Germinal center (tissue), 1 donor: ENCODE measurements around the gene PYCR2.
A peak's percentile ranks its signal among the peaks of the same experiment; 100 is the strongest.

ENCODE experiments used
- DNase-seq: peaks from one replicate; pipeline ENCODE4 v3.0.0; 2012; ENCODE audit warnings: mixed read lengths, low spot score

The PYCR2 gene

DNA sequence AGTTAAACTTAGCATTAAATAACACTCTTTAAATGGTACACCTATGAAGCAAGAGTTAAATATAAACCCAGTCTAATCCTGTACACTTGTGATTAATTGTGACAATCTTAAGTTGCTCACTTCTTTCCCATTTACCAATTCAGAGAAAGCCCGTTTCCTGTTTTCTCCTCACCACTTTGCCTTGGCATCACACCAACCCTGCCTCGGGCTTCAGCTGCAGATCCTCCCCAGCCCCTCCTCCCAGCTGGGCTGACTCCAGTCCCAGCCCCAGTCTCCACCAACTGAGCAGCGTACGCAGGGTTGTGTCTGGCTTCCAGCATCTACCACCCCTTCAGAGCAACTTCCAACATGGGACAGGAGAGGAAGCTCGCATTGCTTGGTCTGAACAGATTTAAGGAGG, 4.1 kb downstream of the PYCR2 start:
- DNase-seq, result no peak

DNA sequence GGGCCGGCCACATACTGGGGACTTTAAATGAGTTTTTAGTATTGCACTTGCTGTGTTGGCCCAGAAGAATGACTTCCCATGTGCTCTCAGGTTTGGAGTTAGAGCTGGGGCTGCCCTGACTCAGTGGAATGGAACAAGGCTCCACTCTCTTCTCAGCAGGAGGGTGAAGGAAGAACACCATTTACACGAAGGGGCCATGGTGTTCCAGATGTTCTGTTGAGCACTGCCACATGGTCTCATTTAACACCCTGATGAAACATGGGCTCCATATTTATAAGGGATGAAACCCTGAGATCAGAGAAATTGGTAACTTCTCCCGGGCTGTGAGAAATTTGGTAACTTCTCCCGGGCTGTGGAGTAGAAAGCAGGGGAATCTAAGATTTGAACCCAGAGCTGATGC, 5.8 kb downstream of the PYCR2 start:
- DNase-seq, result no peak

DNA sequence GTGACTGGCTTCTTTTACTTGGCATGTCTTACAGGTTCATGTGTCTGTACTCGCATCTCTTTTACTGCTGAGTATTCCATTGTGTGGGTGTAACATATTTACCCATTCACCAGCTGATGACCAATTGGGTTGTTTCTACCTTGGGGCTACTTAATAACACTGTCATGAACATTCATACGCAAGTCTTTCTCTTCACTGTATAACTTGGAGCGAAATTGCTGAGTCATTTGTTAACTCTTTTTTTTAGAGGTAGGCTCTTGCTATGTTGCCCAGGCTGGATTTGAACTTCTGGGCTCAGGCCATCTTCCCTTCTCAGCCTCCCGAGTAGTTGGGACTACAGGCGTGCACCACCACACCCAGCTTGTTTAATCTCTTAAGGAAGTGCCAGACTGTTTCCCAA, 6.5 kb downstream of the PYCR2 start:
- DNase-seq, result no peak

DNA sequence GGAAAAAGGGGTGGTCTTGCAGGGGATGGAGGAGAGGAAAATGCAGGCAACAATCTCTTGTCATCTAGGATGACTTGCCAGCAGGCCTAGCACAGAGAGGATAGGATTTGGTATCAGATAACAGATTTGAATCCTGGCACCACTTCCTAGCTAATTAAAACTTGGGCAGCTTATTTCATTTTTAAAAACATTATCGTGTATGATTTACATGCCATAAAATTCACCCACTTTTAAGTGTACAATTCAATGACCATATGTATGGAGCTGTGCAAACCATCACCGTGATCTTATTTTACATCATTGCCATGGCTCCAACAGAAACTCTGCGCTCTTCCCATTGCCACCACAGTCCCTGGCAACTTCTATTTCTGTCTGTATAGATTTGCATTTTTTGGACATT, 6.9 kb downstream of the PYCR2 start:
- DNase-seq, result no peak

DNA sequence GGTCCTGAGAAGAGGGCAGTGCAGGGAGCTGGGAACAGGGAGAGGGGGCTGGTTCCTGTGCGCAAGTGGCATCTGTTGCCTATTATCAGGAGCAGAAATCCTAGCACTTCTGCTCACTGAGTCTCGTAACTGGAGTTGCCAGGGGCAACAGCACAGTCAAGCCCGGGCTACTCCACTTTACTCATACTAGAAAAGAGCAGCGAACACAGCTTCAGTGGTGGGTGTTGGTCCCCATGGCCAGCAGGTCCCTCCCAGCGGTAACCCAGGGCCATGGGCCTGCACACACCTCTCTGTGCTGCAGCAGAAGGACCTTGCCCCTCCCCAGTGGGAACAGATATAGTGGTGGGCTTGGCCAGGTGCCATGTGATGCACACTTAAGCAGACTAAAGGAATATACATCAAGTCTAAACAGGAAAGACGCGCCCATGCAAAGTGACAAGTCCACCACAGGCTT, 8.5 kb downstream of the PYCR2 start:
- no peak for DNase-seq

DNA sequence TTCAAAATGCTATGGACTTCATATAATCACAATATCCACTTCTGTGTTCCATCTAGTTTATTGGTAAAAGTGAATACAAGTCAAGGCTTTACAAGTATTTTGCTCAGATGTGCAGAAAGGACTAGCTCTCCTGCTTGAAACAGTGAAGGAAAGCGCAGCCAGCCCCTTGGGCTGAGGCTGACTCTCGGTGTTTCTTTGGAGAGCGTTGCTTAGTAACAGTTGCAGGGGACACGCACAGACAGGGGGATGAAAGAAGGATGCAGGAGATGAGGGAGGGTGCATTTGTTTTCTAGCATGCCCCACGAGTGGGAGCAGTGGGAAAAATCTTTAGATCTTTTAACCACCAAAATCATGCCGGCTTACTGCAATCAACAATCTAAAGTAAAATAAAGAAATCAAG, 9.1 kb downstream of the PYCR2 start:
- DNase-seq, result no peak

DNA sequence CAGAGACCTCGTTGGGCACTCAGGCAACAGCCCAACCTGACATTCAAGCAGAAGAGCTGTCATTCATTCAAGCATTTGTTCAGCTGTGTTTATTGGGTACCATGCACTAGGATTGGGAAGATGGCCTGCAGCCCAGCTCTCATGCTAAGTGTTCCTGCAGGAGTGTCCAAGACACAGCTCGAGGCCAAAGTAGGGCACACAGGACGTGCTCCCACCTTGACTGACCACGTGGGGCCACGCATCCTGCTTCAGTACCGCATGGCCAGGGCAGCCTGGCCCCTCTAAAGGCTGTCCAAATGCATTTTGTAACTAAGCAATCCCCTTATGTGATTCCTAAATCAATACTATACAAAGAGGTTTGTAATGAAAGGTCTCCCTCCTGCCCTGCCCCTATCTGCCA, 9.7 kb downstream of the PYCR2 start:
- DNase-seq, result no peak

DNA sequence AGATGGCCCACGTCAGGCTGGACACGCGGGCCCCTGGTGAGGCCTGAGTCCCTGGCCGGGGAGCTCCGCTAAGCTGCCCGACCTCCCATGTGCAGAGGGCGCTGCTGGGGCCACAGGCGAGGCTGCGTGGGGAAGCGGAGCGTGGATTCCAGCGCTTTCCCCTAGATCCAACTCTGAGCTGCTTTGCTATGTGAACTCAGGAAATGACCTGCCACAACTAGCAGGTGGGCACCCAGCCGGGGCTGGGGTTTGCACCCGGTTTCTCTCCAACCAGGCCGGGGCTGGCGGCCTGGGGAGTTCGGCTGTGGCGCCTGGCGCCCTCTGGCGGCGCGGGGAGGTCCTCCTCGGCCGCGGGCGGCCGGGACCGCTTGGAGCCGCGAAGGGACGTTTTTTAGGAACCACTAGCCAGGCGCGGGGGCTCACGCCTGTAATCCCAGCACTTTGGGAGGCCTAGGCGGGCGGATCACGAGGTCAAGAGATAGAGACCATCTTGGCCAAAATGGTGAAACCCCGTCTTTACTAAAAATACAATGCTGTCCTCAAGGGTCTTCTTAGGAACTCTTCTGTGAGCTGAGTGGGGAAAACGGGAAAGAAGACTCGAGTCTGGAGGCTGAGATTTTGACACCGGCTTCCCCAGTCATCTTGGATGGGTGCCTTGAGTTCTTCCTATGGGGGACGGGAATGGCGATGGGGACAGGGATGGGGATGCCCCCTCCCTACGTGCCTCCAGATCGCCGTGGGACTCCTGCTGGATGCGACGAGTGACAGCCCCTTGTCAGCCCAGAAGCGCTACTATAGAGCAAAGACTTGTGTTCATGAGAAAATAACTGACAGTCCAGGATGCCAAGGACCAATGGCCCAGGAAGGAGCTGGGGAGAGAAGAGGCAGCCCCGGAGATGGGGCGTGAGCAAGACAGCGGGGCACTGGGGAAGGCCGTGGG, 12.6 kb downstream of the PYCR2 start:
- peak; percentile 74 for DNase-seq

DNA sequence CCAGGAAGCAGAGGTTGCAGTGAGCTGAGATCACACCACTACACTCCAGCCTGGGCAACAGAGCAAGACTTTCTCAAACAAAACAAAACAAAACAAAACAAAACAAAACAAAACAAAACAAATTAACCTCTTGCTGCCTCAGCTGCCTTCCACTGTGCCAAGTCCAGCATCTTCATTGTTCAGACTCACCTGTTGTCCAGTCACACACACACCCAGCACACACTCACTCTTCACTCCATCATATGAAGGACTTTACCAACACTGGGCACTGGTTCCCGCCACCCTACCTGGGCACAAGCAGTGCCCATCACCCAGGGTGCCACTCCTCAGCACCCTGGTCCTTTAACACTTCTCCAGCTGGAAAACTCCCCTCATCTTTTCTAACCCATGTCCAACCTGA, 14.6 kb downstream of the PYCR2 start:
- DNase-seq, result no peak

DNA sequence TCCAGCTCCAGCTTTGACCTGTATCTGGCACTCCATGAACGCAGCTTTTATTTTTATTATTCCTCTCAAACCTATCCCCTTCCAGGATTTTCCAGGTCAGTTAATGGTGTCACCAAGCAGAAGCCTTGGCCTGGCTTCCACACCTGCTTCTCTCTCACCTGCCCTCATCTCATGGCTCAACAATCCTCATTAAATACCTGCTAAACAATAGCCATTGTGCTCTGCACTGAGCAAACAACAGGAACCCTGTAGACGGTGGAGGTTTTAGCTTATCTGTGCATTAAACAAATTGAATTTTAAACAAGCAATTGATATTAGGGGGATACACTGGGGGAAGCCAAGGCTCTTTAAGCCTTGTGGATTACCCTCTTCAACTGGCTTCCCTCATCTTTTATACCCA, 15.3 kb downstream of the PYCR2 start:
- DNase-seq, result no peak

DNA sequence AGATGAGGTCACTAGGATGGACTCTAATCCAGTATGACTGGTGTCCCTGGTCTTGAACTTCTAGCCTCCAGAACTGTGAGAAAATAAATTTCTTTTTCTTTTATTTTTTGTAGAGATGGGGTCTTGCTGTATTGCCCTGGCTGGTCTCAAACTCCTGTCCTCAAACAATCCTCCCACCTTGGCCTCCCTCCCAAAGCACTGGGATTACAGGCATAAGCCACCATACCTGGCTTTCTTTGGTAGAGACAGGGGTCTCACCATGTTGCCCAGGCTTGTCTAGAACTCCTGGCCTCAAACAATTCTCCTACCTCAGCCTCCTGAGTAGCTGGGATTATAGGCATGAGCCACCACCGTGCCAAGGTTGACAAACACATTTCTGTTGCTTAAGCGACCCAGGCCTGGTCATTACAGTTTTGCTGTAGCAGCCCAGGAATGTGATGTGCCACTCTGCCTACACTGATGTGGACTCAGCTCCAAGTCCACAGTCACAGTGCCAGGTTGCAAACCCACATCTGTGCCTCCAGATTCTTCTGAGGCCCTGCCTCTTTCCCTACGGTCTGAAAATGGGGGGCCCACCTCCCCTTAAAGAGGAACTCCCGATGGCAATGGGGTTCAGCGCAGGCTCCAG, 15.9 kb downstream of the PYCR2 start:
- no peak for DNase-seq

DNA sequence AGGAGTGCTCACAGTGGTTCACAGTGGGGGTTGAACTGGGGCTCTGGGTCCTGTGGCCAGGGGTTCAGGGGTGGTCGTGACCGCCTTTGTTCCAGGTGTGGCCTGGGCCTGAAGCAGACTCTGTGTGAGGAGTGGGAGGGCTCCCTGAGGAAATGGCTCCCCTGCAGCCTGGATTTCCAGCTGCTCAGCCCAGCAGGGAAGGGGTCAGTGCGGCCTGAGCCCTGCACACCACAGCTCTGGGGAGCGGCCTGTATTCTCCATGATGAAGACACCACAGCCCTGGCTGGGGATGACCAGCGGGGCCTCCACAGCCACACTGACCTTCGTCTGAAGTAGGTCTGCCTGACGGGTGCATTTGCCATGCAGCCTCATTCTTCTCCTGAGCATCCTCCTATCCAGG, 16.7 kb downstream of the PYCR2 start:
- DNase-seq, result no peak

DNA sequence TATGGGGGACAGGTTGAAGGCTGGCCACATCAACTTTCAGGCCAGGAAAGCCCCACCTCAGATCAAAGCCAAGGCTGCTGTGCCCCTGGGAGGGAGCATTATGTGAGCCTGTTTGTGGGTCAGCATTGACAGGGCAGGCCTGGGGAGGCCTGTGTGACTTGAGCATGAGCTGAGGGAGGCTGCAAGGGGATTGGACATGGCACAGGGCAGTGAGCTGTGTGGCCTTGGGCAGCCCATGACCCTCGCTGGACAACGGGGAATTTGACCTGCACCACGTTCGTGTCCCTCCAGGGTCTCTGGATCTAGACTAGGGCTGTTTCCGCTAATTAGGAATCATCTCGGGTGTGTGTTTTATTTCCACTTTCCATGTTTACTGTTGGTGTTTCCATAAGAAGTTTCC, 17.6 kb downstream of the PYCR2 start:
- DNase-seq, result no peak

DNA sequence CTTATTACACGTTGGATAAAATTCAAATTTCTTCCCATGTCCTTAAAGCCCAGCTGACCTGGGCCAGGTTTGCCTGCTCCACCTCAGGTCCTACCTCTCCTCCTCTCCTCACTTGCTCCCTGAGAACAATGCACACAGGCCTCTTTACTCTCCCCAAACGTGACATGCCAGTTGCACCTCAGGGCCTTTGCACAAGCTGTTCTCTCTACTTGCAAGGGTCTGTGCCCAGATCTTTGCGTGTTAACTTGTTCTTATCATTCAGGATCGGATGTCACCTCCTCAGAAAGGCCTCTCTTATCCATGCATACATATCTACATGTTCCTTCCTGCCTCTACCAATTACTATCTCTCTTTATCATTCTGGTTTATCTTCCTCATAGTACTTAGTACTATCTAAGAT, 20.4 kb downstream of the PYCR2 start:
- no peak for DNase-seq

DNA sequence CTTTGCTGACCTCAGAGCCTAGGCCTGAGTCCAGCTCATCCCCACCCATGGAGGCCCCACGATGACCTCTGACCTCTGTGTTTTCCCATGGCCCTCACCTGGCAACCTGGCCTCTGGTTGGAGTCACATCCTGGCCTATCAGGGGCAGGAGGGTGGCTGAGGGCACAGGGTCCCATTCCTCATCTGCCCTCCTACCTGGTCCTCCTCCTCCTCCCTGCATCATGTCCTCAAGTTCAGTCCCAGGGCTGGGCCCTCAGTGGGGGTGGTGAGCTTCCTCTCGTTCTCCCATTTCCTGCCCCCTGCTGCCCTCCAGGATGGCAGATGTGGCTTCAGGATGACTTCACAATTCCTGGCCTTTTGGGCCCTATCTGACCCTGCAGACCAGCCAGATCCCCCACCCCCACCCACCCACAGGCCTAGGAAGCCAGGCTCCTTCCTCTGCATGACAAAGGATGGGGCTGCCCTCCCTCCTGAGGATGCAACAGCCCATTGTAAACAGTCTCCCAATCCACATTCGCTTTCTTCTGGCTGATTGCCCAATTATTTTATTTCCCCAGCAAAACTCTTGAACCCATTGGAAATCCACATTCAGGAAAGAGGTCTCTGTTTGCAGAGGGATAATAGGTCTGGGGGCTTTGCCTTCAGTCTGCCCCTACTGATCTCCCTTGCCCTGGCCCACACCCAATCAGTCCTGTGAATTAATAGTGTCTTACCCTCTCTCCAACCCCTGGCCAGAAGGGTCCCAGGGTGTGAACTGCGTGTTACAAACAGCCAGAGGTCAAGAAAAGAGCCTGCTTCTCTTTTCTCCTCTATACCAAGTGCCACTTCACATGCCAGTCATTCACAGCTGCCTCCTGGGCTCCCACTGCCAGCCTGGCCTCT, 24.8 kb downstream of the PYCR2 start:
- no peak for DNase-seq

DNA sequence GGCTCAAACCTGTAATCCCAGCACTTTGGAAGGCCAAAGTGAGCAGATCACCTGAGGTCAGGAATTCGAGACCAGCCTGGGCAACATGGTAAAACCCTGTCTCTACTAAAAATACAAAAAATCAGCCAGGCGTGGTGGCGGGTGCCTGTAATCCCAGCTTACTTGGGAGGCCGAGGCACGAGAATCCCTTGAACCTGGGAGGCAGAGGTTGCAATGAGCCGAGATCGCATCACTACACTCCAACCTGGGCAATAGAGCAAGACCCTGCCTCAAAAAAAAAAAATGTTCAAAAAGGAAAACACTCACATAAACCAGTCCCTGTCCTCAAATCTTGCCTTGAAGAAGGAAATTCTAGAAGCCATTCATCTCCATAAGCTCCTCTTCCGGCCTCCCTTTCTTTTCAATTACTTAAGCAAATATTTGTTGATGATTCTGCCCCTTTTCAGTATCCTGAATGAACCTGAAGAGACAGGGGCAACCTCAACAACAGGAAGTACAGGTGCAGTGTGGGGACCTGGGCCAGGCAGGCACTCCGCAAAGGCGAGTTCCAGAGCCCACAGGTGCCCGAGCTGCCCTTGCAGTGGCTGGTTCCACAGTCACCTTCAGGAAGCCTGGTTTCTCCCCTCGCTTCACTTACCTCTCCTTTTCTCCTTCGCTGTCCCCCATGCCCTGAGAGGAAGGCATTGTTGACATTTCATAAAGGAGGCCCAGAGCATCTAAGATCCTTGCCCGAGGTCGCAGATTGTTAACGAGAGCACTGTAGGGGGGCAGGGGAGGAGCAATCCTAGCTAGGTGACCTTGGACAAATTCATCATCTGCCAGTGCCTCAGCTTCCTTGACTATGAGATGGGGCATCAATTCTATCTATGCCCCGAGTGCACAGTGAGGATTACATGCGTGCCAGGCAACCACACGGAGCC, 26.2 kb downstream of the PYCR2 start:
- peak; percentile 34 for DNase-seq

DNA sequence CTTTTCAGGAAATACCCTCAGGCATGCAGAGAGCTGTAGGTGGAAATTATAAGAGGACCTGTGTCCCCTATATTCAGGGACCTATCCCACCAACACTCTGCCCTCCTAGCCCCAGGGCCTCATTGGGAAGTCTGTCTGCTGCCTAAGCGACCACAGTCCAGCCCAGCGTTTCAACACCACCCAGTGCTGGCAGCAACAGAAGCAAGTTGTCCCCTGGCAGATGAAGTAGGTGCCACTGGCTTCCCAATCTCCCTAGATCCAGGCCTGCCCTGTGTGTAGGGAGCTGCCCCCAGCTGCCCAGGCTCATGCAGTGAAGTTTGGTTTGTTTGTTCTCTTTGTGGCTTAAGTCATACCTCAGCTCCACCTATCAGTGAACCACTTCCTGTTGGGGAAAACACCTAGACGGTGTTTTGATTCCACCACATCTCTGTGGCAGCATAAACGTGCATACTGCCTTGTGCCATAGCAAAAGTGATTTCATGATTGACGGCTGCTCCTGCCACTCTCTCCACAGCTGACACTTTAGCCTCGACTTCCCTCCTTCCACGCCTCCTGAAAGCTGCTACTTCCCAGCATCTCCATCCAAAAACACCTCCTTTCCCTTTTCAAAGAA, 27.0 kb downstream of the PYCR2 start:
- peak; percentile 89 for DNase-seq

DNA sequence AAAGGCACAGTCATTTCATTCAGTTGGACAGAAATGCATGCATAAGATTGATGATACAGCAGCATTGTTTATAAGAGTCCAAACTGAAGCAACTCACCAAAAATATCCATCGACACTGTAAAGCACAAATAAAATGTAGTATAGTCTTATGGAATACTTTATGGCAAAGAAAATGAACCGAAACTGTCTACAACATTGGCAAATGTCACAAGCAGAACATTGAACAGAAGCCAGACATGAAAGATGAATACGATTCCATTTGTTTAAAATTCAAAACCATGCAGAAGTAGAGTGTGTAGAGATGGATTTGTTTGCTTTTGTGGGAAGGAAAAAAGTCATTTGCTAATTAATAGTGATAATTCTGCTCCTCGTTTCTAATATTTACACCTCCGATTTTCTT, 27.6 kb downstream of the PYCR2 start:
- DNase-seq, result no peak

DNA sequence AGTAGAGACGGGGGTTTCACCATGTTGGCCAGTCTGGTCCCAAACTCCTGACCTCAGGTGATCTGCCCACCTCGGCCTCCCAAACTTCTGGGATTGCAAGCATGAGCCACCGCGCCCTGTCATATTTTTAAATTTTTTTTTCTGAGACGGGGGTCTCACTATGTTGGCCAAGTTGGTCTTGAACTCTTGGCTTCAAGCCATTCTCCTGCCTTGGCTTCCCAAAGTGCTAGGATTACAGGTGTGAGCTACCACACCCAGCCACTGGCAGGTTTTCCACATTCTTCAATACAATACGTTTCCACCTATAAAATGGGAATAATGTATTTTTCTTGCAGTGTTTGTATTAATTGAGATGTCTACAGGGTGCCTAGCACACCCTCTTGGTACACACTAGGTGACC, 31.7 kb downstream of the PYCR2 start:
- no peak for DNase-seq

DNA sequence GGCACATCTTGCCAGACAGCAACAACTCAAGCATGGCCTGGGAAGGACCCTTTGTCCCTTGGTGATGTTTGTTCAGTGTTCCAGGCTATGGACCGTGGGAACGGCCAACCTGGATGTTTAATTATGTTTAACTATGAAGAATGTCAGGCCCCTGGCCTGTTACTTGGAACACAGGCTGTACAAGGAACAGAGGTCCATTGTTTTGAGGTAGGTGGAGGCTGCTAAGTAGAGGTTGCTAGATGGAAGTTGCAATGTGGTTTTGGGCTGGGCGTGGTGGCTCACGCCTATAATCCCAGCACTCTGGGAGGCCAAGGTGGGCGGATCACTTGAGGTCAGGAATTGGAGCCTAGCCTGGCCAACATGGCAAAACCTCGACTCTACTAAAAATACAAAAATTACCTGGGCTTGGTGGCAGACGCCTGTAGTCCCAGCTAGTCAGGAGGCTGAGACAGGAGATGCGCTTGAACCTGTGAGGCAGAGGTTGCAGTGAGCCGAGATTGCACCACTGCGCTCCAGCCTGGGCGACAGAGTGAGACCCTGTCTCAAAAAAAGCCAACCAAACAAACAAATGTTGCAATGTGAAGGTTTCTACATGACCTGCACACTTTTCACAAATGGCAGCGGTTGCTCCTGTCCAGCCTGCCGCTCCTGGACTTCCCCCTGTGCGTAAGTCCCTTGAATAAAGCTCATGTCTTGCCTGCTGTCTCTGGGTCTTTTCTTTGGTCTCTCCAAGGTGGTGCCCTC, 32.6 kb downstream of the PYCR2 start:
- DNase-seq, result no peak
